ENCODE data around the gene CDH4. TPM values are rescaled to one million over a fixed set of nuclear protein-coding genes. Genes with fewer than 3 reads are reported as not detected.

The CDH4 gene
- total and polyA plus RNA-seq, 2 of the 13 experiments (the other 11 are each of a cell fraction or from before 2014, with no cell fraction given) = not detected

- 26% methylated on average over 15 of the region's 16 CpGs for WGBS (ENCODE audit: low lambda C conversion rate)
- intact Hi-C loops (cut with micrococcal nuclease; ENCODE audit: unreplicated experiment) (no loop called here), in situ Hi-C loops (cut with HindIII; ENCODE audit: extremely low pct_ligation_motif_present, low pct_unique_long_range_greater_than_20kb) (no loop called here)
- H3K9ac ChIP-seq (ENCODE audit: insufficient read depth, low read depth, low read length) = no peak overlapping the region
- no peaks in the 10 kb centered on the region for H3K36me3 ChIP-seq (replicated peaks in 1 of 2; ENCODE audit: control insufficient read depth in 1 of 2, insufficient read depth in 2 of 2, low read length in 2 of 2)
- BruUV-seq (replicated peaks) = no TSS peak
- H3K4me2 ChIP-seq (ENCODE audit: low read depth, low read length) = no peak overlapping the region
- ChIA-PET CTCF (ENCODE audit: low intra/inter-chr PET ratio, low total read pairs) (no interaction called here), POLR2A (no interaction called here)
- peaks cover 3% of the 10 kb centered on the region; the same call in 1 of the 2 replicates for H4K20me1 ChIP-seq (ENCODE audit: insufficient read depth, low read length)
- no peak overlapping the region for H2AFZ ChIP-seq (ENCODE audit: low read length)
- no peaks in the 10 kb centered on the region for H3K9me3 ChIP-seq (ENCODE audit: low read length)
- no peak for DNase-seq (ENCODE audit: low spot score)
- H3K79me2 ChIP-seq (ENCODE audit: insufficient read depth, low read length) = no peaks in the 10 kb centered on the region
- H3K4me1 ChIP-seq (ENCODE audit: insufficient read depth, low read length) = peaks cover 5% of the 10 kb centered on the region; the same call in 1 of the 2 replicates
- FAIRE-seq = no peak
- no peak overlapping the region for H3K4me3 ChIP-seq (replicated peaks in 1 of 3; ENCODE audit: insufficient read depth in 1 of 3, low read depth in 2 of 3, low read length in 3 of 3)
- TF ChIP-seq NFKB2 (CRISPR knock-in tag; IDR thresholded peaks at IDR 0.05; ENCODE audit: borderline replicate concordance) (no peak), JARID2 (CRISPR knock-in tag; IDR thresholded peaks at IDR 0.05; ENCODE audit: insufficient replicate concordance) (no peak), ATF7 (IDR thresholded peaks at IDR 0.05) (no peak), ATF7 (CRISPR knock-in tag; IDR thresholded peaks at IDR 0.05) (no peak), AHDC1 (CRISPR knock-in tag; IDR thresholded peaks at IDR 0.05; ENCODE audit: borderline replicate concordance) (no peak)
- TF ChIP-seq, protein P1, sequence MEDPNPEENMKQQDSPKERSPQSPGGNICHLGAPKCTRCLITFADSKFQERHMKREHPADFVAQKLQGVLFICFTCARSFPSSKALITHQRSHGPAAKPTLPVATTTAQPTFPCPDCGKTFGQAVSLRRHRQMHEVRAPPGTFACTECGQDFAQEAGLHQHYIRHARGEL (CRISPR knock-in tag; IDR thresholded peaks at IDR 0.05) = no peak
- peaks cover 21 to 63% of the 10 kb centered on the region in 2 experiments; a peak in 4 of 5 replicates for H3K27me3 ChIP-seq (ENCODE audit: control insufficient read depth in 1 of 2, insufficient read depth in 2 of 2, low read length in 2 of 2)
- H3K27ac ChIP-seq (ENCODE audit: extremely low read length, insufficient read depth, low read length) = no peak overlapping the region
- no peak for ATAC-seq
Measured at GRCh38 chr20:61743606-61744005, 491.5 kb downstream of the CDH4 start.

All from HepG2 (cell line).